Measurements from ENCODE around the gene FATE1.

- TF ChIP-seq GABPA (IDR thresholded peaks at IDR 0.05 in 1 of 2, conservative IDR thresholded peaks at IDR 0.05 in 1 of 2) (no peak), SP1 (IDR thresholded peaks at IDR 0.05) (no peak), CTCF (IDR thresholded peaks at IDR 0.05; ENCODE audit: low read depth, low read length, missing input control) (no peak), ATF3 (IDR thresholded peaks at IDR 0.05) (no peak), MAX (IDR thresholded peaks at IDR 0.05) (no peak), REST (IDR thresholded peaks at IDR 0.05) (no peak), EGR1 (IDR thresholded peaks at IDR 0.05; ENCODE audit: low read depth in 2 of 2) (no peak), TAF1 (conservative IDR thresholded peaks at IDR 0.05) (no peak), RXRA (IDR thresholded peaks at IDR 0.05) (no peak)
Measured at GRCh38 chrX:151697522-151697921, 18.3 kb upstream of the FATE1 start.

All from liver (tissue), 3 donors.